ENCODE results near the gene PLA2G1B.

Gene PLA2G1B

DNA sequence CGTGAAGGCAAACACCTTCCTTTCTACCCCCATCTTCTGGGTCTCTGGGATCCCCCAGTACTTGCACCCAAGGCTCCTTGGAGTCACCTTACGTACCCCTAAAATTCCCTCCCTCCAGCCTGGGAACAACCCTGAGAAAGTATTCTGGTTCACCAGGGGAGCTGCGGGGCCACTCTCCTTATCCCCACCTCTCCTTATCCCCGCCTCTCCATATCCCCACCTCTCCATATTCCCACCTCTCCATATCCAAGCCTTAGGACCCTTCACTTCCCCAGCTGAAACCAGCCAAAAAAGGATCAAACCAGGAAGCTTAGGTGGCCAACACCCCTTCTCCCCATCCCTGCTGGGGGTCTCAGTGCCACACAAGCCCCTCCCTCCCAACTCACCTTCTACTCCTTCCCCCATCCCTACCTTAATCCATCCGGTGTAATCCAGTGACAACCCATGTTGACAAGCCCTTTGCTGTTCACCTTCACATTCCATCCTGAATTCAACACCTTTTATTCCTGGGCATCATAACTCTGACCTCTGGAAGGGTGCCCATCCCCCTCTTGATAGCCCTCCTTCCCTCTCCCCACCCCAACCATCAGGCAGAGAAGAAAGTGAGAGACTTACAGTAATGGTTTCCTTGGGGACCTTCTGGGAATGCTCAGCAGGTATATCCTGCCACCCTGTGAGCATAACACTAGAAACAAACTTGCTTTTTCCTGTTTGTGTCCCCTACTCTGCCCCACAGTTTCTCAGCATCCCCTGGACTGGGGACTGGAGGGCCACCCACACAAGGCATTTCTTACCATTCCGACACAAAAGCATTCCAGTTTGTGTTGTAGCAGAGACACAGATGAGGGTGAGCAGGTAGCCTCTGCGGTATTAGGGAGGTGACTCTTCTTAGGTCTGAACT, 43.0 kb upstream of the PLA2G1B start:
- Histone ChIP-seq H3K9me3 (no peaks in the 10 kb centered on the region), H3K27me3 (peaks cover 3 to 83% of the 10 kb centered on the region in 2 donors), H3K27ac (no peak overlapping the region), H3K4me3 (no peak overlapping the region), H3K4me1 (peaks cover 0 to 23% (median 18%) of the 10 kb centered on the region in 4 donors), H3K36me3 (no peaks in the 10 kb centered on the region)
- intact Hi-C loops (cut with DNase I; ENCODE audit: low total_unique reads): no loop called here
- TF ChIP-seq, protein P1, sequence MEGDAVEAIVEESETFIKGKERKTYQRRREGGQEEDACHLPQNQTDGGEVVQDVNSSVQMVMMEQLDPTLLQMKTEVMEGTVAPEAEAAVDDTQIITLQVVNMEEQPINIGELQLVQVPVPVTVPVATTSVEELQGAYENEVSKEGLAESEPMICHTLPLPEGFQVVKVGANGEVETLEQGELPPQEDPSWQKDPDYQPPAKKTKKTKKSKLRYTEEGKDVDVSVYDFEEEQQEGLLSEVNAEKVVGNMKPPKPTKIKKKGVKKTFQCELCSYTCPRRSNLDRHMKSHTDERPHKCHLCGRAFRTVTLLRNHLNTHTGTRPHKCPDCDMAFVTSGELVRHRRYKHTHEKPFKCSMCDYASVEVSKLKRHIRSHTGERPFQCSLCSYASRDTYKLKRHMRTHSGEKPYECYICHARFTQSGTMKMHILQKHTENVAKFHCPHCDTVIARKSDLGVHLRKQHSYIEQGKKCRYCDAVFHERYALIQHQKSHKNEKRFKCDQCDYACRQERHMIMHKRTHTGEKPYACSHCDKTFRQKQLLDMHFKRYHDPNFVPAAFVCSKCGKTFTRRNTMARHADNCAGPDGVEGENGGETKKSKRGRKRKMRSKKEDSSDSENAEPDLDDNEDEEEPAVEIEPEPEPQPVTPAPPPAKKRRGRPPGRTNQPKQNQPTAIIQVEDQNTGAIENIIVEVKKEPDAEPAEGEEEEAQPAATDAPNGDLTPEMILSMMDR (IDR thresholded peaks at IDR 0.05): no peak
- no peak for DNase-seq

DNA sequence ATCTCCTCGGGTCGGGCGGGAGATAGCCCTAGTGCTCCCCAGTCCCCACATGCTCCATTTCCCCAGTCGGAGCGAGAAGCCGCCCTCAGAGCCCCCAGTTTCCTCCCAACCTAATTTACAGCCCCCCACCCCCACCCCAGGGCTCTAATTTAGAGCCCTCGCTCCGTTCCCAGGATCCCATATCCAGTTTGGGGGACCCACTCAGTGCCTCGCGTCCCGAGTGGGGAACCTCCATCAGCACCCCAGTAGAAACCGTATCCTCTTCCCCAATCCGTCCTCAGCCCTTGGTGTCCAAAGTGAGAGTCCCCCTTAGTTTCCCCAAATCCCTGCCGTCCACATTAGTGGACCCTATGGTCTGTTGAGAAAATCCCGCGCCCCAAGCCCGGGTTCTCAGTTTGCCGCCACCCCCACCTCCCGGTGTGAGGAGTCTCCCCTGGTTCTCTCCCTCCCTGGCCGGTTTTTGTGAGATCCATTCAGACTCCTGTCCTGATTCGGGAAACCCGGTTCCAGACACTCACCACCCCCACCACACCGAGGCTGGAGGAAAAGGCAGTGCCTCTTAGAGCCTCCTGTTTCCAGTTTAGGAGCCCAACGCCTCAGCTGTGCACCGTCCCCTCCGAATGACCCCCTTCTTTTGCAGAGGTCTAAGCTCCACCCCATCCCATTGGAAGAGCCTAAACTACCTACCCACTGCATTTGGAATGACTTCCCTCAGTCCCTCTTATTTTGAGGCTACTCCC, 42.2 kb upstream of the PLA2G1B start:
- Histone ChIP-seq H3K4me1 (peaks cover 0 to 23% (median 18%) of the 10 kb centered on the region in 4 donors), H3K4me3 (peak overlapping the region; percentile 34 to 48), H3K27ac (no peak overlapping the region), H3K27me3 (peaks cover 3 to 76% of the 10 kb centered on the region in 2 donors), H3K9me3 (no peaks in the 10 kb centered on the region), H3K36me3 (no peaks in the 10 kb centered on the region)
- TF ChIP-seq, protein P1 (IDR thresholded peaks at IDR 0.05): no peak
- intact Hi-C loops (cut with DNase I; ENCODE audit: low total_unique reads): no loop called here
- DNase-seq: no peak

DNA sequence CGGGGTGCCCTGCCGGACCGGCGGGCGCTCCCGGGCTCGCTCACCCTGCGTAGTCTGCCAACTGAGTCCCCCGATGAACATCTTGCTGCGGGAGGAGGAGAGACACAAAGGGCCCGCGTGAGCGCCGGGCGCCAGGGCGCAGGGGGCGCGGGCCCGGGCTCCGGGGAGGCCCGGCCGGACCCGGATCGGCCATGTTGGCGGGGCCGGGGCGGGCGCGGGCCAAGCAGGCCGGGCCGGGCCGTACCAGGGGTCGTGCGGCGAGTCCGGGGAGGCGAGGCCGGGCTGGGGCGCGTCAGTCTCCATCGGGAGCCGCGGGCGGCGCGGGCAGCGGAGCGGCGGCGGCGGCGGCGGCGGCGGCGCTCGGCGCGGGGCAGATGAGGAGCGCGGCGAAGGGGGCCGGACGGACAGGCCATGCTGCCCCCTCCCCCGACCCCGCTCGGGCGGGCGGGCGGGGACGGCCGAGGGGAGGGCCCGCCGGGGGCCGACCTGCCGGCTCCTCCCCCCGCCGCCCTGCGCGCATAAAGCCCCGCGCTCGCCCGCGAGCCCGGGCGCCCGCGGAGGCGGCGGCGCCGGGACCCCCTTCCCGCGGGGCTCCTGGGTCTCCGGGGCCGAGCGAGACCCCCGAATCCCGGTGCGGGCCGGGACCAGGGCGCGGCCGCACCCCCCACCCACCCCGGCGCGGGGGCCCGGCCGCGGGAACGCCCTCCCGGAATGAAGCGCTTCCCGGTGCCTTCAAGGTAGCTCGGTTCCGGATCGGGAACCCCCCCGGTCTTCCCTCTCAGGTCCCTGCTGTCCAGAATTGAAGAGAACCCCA, 41.4 kb upstream of the PLA2G1B start, which contains the start of gene MSI1:
Gene MSI1, minus strand, starts transcription at position 376 of the 814 bp plus-strand sequence. Its CDS starts 73 bp downstream, at position 303.
- DNase-seq: no peak
- H3K36me3 ChIP-seq: no peaks in the 10 kb centered on the region
- peaks cover 0 to 23% (median 18%) of the 10 kb centered on the region in 4 donors for H3K4me1 ChIP-seq
- peaks cover 3 to 70% of the 10 kb centered on the region in 2 donors for H3K27me3 ChIP-seq
- no peak within 1 kb of the TSS for H3K27ac ChIP-seq
- peak within 1 kb of the TSS; percentile 34 to 48 for H3K4me3 ChIP-seq
- H3K9me3 ChIP-seq: no peaks in the 10 kb centered on the region
- TF ChIP-seq, protein P1 (IDR thresholded peaks at IDR 0.05): no peak
- intact Hi-C loops (cut with DNase I; ENCODE audit: low total_unique reads): no loop called here

DNA sequence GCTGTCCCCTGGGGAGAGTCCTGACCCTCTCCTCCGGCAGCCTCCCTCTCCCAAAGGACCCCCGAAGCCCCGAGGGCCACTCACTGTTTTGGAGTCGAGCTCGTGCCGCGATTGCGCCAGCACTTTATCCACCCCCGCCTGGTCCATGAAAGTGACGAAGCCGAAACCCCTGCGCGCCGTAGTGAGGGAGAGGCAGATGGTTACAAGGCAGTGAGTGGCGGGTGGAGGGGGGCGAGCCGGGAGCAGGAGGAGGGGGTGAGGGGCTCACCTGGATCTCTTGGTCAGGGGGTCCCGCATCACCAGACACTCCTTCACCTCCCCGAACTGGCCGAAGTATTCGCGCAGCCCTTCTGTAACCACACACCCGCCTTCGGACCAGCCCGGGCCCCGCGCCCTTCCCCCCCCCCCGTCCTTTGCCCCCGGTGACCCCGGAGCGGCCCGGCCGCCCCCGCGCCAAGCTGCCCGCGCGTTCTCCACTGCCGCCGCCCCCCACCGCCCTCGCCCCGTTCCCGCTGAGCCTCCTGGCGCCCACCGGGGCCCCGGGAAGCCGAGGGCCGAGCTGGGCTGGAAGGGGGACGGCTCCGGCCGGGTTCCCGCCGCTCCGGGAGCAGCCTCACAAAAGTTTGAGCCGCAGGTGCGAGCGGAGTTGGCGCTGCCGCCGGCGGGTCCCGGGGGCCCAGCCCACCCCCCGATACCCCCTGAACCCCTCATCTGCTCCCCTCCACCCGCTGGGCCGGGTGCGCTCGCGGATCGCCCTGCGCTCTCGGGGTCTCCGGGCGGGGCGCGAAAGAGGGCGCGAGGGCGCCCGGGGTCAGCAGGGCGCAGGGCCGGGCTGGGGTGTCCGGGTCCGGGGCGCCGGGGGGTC, 40.6 kb upstream of the PLA2G1B start:
- Histone ChIP-seq H3K9me3 (no peaks in the 10 kb centered on the region), H3K4me3 (peak overlapping the region; percentile 34 to 48), H3K27ac (no peak overlapping the region), H3K36me3 (no peaks in the 10 kb centered on the region), H3K4me1 (peaks cover 0 to 23% (median 18%) of the 10 kb centered on the region in 4 donors), H3K27me3 (peaks cover 3 to 63% of the 10 kb centered on the region in 2 donors)
- TF ChIP-seq, protein P1 (IDR thresholded peaks at IDR 0.05): no peak
- intact Hi-C loops (cut with DNase I; ENCODE audit: low total_unique reads): no loop called here
- no peak for DNase-seq
